Measurements from ENCODE around the gene LIN7B.
A peak's percentile ranks its signal among the peaks of the same experiment; 100 is the strongest.
"Not testable (repeated sequence)": the region's sequence is repeated elsewhere in the genome, so short reads cannot be mapped to it uniquely, and the experiment has no call there.

Gene LIN7B

GRCh38 chr19:49146408-49146770, 32.2 kb downstream of the LIN7B start:
- DNase-seq: not testable (repeated sequence)

DNA sequence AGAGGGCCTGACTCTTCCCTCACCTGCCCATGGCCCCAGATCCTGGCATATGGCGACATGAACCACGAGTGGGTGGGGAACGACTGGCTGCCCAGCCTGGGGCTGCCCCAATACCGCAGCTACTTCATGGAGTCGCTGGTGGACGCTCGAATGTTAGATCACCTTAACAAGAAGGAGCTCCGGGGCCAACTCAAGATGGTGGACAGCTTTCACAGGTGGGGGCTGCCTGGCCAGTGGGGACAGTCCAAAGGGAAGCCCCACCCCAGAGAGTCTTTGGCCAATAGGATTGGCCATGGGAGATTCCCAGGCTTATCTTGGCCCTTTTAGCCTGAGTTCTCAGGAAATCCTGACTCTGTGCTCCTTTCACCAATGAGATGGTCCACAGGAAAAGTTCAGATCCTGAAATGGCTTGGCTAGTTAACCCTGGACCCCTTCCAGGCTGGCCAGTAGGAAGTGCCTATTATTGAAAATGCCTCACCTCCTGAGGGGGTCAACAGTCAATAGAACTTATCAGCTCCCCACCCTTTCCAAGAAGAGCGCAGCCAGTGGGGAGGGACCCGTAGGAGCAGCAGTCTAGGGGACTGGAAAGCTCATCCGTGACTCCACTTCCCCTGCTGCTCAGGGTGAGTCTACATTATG, 34.0 kb downstream of the LIN7B start:
- DNase-seq: no peak

DNA sequence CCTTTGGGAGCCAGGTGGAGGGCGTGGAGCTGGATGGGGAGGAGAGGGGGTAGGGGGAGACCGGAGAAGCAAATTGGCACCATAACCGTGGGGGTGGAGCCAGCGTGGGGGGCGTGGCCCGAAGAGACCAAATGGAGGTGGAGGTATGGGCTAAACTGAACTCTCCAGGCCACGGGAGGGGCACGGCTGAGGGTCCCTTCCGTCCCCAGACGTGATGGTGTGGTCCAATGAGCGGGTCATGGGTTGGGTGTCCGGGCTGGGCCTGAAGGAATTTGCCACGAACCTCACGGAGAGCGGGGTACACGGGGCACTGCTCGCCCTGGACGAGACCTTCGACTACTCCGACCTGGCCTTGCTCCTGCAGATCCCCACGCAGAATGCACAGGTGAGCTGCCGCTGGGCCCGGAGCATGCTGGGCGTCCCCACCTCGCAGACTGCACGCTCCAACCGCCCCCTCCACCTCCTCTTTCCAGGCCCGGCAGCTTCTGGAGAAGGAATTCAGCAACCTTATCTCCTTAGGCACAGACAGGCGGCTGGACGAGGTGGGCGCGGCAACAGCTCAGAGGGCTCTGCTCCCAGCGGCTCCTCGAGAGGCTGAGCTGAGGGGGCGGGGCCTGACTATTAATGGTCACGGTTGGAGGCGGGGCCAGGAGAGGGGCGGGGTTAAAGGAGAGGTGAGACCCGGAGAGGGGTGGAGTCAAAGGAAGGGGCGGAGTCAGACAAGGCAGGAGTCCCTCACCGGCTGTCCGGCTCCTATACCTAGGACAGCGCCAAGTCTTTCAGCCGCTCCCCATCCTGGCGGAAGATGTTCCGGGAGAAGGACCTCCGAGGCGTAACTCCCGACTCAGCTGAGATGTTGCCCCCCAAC, 34.8 kb downstream of the LIN7B start:
- peak; percentile 59 for DNase-seq

DNA sequence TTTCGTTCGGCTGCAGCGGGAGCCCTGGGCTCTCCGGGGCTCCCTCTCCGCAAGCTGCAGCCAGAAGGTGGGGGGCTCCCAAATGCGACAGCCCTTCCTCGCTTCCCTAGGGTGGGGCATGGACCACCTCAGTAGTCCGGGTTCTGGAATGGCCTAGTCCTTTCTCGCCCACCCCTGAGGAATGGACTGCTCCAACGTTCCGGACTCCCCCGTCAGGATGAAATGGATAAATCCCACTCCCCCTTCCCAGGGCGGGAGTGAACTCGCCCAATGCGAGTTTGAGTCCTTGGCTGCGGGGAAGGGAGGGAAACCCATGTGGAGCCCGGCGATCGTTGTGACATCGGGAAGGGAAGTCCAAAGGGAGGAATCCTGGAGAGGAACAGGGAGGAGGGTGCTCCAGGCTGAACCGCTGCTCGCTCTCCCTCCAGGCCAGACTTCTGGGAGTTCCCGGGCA, 35.5 kb downstream of the LIN7B start:
- DNase-seq: no peak

GRCh38 chr19:49150106-49150943, 36.2 kb downstream of the LIN7B start:
- DNase-seq: no peak

DNA sequence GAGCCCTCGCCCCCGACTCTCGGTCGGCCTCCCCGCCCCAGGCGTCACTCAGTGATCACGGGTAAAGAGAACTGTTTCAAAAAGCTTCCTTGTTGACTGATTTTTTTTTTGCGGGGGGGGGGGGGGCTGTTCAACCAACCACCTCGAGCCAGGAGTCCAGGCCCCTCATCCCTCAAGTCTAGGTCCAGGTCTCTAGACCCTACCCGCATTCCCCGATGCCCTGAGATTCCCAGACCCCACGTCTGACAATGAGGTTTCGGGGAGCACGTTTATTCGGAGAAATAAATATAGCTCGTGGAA, 36.7 kb downstream of the LIN7B start:
- no peak for DNase-seq

GRCh38 chr19:49151267-49152118, 37.3 kb downstream of the LIN7B start:
- DNase-seq: no peak

GRCh38 chr19:49152119-49152550, 38.0 kb downstream of the LIN7B start:
- DNase-seq: no peak

DNA sequence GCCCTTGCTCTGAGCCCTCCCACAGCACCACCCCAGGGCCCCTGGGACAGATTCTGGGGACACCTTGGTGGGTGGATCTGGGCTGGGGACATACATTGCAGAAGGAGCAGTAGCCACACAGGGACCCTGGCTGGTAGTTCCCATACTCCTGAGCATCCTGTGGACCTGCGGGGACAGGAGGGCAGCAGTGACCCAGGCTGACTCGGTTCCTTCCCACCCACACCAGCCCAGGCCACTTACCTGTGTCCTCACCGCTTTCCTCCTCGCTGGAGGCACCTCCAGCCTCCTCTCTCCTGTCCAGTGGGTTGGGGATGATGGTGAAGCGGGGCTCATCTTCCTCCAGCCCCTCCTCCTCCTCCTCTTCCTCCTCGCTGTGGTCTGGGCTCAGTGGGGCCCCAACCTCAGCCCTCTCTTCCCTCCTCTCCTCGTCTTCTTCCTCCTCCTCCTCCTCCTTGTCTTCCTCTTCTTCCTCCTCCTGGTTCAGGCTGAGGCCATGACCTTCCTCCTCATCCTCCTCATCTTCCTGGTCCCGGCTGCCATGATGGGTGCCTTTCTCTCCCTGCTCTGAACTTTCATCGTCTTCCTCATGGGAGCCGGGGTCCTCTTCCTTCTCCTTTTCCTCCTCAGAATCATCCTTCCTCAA, 39.1 kb downstream of the LIN7B start:
- DNase-seq: no peak

GRCh38 chr19:49154279-49154678, 40.1 kb downstream of the LIN7B start:
- no peak for DNase-seq

- no peak for DNase-seq
These were observed 41.0 kb downstream of the LIN7B start, which contains the start of gene HRC for GRCh38 chr19:49155005-49155819. Gene HRC, minus strand, starts transcription at chr19:49155396. Its CDS starts 159 bp downstream, at chr19:49155237.

DNA sequence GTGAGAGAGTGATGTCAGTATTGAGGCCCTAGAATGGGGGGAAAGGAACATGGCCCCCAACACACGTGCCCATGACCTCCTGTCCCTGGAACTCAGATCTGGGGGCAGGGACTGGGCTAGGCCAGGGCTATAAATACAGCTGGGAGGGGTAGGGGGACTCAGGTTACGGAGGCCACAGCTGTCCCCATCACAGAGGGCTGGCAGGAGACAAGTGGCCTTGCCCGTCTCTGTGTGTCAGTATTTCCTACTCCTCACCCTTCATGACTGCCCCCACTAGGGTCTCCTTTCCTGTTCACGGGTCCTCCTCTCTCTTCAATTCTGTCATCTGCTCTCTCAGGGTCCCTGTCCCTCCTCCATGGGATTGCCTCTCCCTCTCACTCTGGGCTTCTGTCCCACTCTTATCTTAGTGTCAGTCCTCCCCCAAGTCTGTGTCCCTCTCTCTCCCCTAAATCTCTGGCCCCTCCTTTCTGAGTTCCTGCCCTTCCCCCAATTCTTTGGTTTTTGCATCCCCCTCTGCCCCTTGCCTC, 41.7 kb downstream of the LIN7B start:
- no peak for DNase-seq

GRCh38 chr19:49157445-49158224, 43.5 kb downstream of the LIN7B start, which contains the start of gene TRPM4:
Gene TRPM4, plus strand, starts transcription at chr19:49157792. Its CDS starts 75 bp downstream, at chr19:49157867.
- no peak for DNase-seq

GRCh38 chr19:49160450-49161189, 46.5 kb downstream of the LIN7B start:
- no peak for DNase-seq

- no peak for DNase-seq
These were observed 47.8 kb downstream of the LIN7B start for GRCh38 chr19:49161987-49162386.

GRCh38 chr19:49165111-49165750, 51.1 kb downstream of the LIN7B start:
- DNase-seq: no peak

- DNase-seq: no peak
These were observed 51.7 kb downstream of the LIN7B start for GRCh38 chr19:49165865-49166301.

- no peak for DNase-seq
These were observed 53.8 kb downstream of the LIN7B start for GRCh38 chr19:49167857-49168409.
